ENCODE results near the gene TYW1.

- TF ChIP-seq CTCF (IDR thresholded peaks at IDR 0.05) (no peak), POLR2A (IDR thresholded peaks at IDR 0.05) (no peak)
Measured at GRCh38 chr7:67056683-67057082, 60.0 kb downstream of the TYW1 start.
